NB4 (cell line): Measurements from ENCODE around the gene CDK15.
"Not testable (repeated sequence)": the region's sequence is repeated elsewhere in the genome, so short reads cannot be mapped to it uniquely, and the experiment has no call there.

Experiments used
- DNase-seq: peaks from one replicate; pipeline ENCODE4 v3.0.0; 2010; ENCODE audit warnings: low read depth
- H3K4me3 ChIP-seq: one replicate; pipeline ENCODE4 v1.5.1; 2011; ENCODE audit warnings: mild to moderate bottlenecking, low read depth, low read length, moderate library complexity
- MYC ChIP-seq: IDR thresholded peaks from 2 replicates; pipeline ENCODE4 v1.6.1; 2011; ENCODE audit warnings: low read depth, low read length
- POLR2A ChIP-seq: IDR thresholded peaks from 2 replicates; pipeline ENCODE4 v1.6.1; 2011; ENCODE audit warnings: mild to moderate bottlenecking; ENCODE audit not compliant: insufficient read length; ENCODE audit errors: extremely low read depth
- TF ChIP-seq, protein P1 (sequence below): IDR thresholded peaks from 2 replicates; pipeline ENCODE4 v1.6.1; 2011; ENCODE audit warnings: low read depth, low read length
- TF ChIP-seq, protein P2 (sequence below): IDR thresholded peaks from one replicate; pipeline ENCODE4 v1.5.1; 2012; ENCODE audit warnings: low read depth, low read length

Gene CDK15

DNA sequence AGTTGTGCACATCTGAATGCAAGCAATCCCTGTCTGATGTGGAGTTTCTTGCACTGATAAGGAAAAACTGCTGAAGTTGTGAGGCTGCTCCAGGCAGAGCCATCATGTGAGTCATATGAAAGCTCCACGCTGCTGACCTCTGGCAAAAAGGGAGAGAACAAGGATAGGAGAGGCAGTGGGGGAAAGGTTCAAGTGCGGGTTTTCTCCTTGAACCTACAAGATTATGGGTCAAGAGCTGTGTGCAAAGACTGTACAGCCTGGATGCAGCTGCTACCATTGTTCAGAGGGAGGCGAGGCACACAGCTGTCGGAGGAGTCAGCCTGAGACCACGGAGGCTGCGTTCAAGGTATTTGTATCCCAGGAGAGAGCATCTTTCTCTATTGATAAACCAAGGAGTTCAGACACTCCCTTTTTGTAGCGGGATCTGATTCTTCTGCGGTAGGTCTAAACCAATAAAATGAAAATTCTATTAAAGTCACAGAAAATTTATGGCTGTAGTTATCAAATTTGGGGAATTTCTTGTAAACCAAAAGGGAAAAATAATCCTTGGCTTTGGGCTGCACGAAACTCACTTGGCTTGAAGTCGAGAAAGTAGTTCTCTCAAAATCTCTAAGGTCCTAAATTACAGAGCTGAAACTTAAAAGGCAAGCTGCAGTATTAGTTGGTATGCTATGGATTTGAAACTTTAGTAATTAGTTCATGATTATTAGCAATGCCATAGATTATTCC is at the start of gene CDK15:
CDK15 (plus strand) TSS at position 96 of the 729 bp plus-strand sequence; CDS start at position 224, 128 bp downstream.
- no peak within 1 kb of the TSS for H3K4me3 ChIP-seq
- TF ChIP-seq, protein P1, sequence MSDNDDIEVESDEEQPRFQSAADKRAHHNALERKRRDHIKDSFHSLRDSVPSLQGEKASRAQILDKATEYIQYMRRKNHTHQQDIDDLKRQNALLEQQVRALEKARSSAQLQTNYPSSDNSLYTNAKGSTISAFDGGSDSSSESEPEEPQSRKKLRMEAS = no peak
- TF ChIP-seq POLR2A = no peak
- TF ChIP-seq MYC = no peak
- TF ChIP-seq, protein P2, sequence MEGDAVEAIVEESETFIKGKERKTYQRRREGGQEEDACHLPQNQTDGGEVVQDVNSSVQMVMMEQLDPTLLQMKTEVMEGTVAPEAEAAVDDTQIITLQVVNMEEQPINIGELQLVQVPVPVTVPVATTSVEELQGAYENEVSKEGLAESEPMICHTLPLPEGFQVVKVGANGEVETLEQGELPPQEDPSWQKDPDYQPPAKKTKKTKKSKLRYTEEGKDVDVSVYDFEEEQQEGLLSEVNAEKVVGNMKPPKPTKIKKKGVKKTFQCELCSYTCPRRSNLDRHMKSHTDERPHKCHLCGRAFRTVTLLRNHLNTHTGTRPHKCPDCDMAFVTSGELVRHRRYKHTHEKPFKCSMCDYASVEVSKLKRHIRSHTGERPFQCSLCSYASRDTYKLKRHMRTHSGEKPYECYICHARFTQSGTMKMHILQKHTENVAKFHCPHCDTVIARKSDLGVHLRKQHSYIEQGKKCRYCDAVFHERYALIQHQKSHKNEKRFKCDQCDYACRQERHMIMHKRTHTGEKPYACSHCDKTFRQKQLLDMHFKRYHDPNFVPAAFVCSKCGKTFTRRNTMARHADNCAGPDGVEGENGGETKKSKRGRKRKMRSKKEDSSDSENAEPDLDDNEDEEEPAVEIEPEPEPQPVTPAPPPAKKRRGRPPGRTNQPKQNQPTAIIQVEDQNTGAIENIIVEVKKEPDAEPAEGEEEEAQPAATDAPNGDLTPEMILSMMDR = no peak
- DNase-seq = no peak

DNA sequence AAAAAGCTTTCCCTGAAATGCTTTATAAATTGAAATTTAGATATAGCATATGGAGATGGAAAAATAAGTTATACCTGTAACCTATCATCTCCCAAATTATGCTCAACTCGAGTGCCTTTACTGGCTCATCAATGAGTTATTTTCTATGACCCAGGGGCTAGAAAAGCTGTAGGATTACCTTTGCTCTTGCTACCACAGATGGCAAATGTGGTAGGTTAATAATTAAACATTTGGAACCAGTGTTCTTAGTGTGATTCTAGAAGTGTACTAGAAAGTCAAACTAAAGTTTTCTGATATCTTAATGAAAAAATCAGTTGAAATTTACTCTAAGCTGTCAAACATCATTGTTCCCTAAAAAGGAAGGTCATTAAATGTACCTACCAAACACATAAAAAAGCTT is 48.1 kb upstream of the CDK15 start:
- TF ChIP-seq, protein P1 = no peak
- TF ChIP-seq POLR2A (no peak), MYC (no peak)
- TF ChIP-seq, protein P2 = no peak
- no peak for DNase-seq
- no peak overlapping the region for H3K4me3 ChIP-seq

DNA sequence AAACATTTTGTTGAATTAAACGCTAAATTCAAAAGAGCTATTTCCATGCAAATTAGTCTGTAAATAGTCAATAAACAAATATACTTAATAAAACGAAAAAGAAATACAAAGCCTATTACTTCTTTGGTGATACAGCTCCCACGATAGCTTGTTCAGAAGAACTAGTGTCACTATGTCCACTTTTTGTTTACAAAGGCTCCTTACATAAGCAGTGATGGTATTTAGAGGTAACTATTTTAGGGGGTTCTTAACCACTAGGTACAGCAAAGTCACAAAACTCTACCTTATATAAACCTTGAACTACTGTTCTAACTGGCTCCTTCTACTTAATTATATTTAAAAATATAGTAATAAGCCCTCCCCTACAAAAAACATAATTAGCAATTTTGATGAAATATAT is 47.5 kb upstream of the CDK15 start:
- no peak for DNase-seq
- no peak overlapping the region for H3K4me3 ChIP-seq
- TF ChIP-seq, protein P1 = no peak
- TF ChIP-seq POLR2A = no peak
- TF ChIP-seq, protein P2 = no peak
- no peak for TF ChIP-seq MYC

DNA sequence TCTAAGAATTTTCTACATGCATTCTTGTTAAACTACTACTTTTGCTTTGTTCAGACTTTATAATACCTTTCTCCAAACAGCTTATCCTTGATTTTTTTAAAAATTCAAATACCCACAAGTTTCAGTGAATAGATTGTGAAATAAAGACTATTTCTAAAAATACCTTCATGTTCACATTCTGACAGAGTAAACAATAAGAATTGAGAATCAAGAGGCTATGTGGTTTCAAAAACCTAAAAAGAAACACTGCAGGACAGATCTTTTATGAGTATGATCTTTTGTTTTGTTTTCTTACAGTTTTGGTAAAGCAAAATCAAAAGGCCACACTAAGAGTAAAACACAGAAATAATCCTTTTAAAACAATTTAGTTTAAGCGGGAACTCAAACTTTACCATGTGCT is 46.8 kb upstream of the CDK15 start:
- no peak for DNase-seq
- TF ChIP-seq MYC = no peak
- TF ChIP-seq, protein P1 = no peak
- TF ChIP-seq, protein P2 = no peak
- no peak for TF ChIP-seq POLR2A
- no peak overlapping the region for H3K4me3 ChIP-seq

DNA sequence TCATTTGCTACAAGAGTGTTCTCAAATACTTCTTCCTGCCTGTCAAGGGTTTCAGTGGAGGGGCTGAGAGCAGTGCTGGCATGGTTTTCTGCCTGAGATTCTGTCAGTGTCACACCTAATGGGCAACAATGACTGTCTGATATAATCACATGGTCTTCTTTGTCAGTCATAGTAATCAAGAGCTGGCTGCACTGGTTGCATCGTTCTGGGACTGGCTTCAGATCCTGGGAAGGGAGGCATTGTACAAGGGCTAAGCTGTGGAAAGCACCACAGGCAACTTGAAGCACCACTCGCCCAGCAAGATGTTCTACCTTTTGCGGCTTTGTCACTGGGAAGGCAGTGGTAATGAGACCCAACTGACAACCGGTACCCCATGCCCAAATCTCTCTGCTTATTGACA is 45.2 kb upstream of the CDK15 start:
- H3K4me3 ChIP-seq = no peak overlapping the region
- no peak for TF ChIP-seq POLR2A
- TF ChIP-seq MYC = no peak
- TF ChIP-seq, protein P2 = no peak
- TF ChIP-seq, protein P1 = no peak
- no peak for DNase-seq

DNA sequence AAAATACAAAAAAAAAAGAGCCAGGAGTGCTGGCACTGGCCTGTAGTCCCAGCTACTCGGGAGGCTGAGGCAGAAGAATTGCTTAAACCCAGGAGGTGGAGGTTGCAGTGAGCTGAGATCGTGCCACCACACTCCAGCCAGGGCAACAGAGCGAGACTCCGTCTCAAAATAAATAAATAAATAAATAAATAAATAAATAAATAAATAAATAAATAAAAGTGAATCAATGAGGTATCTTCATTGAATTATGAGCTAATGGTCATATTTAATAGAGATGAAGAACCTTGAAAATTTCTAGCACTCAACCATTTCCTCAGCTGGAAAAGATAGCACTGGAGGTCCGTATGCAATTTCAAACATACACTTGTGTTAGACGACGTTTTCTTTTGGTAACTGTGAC is 41.9 kb upstream of the CDK15 start:
- not testable (repeated sequence) for DNase-seq, H3K4me3 ChIP-seq
